Fibroblast of mammary gland (primary cell): ENCODE measurements around the gene HHATL.

Experiments used
- DNase-seq: peaks from one replicate; pipeline ENCODE4 v3.0.0-alpha.2; 2010; ENCODE audit warnings: low read depth
- H3K4me3 ChIP-seq: 2 replicates; pipeline ENCODE4 v1.5.1; 2011; ENCODE audit warnings: low read depth, mild to moderate bottlenecking, low read length, moderate library complexity; ENCODE audit not compliant: control insufficient read depth
- TF ChIP-seq, protein P1 (sequence below): conservative IDR thresholded peaks from 2 replicates; pipeline ENCODE4 v1.5.1; 2011; ENCODE audit warnings: low read depth, low read length, inconsistent platforms; ENCODE audit not compliant: control insufficient read depth, insufficient read depth

The HHATL gene, protein sequence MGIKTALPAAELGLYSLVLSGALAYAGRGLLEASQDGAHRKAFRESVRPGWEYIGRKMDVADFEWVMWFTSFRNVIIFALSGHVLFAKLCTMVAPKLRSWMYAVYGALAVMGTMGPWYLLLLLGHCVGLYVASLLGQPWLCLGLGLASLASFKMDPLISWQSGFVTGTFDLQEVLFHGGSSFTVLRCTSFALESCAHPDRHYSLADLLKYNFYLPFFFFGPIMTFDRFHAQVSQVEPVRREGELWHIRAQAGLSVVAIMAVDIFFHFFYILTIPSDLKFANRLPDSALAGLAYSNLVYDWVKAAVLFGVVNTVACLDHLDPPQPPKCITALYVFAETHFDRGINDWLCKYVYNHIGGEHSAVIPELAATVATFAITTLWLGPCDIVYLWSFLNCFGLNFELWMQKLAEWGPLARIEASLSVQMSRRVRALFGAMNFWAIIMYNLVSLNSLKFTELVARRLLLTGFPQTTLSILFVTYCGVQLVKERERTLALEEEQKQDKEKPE

GRCh38 chr3:42702066-42702951 lies at the start of gene HHATL:
TSS of gene HHATL (minus strand) at chr3:42702798. CDS start at chr3:42700826, 1,972 bp downstream.
- TF ChIP-seq, protein P1, sequence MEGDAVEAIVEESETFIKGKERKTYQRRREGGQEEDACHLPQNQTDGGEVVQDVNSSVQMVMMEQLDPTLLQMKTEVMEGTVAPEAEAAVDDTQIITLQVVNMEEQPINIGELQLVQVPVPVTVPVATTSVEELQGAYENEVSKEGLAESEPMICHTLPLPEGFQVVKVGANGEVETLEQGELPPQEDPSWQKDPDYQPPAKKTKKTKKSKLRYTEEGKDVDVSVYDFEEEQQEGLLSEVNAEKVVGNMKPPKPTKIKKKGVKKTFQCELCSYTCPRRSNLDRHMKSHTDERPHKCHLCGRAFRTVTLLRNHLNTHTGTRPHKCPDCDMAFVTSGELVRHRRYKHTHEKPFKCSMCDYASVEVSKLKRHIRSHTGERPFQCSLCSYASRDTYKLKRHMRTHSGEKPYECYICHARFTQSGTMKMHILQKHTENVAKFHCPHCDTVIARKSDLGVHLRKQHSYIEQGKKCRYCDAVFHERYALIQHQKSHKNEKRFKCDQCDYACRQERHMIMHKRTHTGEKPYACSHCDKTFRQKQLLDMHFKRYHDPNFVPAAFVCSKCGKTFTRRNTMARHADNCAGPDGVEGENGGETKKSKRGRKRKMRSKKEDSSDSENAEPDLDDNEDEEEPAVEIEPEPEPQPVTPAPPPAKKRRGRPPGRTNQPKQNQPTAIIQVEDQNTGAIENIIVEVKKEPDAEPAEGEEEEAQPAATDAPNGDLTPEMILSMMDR = no peak

GRCh38 chr3:42751609-42752008 lies 49.0 kb upstream of the HHATL start:
- no peak overlapping the region for H3K4me3 ChIP-seq
- TF ChIP-seq, protein P1 = no peak
- DNase-seq = no peak

More at GRCh38 chr3:42702066-42702951, at the start of gene HHATL:
- no peak for DNase-seq
- no peak within 1 kb of the TSS for H3K4me3 ChIP-seq

GRCh38 chr3:42750834-42751233 lies 48.2 kb upstream of the HHATL start:
- DNase-seq = no peak
- TF ChIP-seq, protein P1 = no peak
- H3K4me3 ChIP-seq = no peak overlapping the region

DNA sequence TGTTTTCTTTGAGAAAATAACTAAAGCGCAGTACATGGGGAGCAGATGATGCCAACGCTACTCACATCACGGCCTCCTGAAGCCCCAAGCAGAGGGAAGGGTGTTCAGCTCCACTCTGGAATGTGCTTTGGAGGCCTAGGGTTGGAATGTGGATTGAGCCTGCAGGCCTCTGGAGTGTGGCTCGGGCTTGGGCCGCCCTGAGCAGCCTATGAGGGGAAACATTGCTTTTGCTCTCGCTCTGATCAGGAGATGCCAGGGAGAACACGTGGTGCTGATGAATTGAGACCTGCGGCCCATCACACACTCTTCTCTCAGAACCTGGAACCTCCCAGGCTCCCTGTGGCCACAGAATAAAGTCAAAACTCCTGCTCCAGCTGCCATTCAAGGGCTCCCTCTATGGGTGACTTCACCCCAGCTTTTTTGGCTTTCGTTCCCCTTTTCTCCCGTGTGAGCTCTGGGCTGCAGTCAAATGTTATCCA lies 47.2 kb upstream of the HHATL start:
- peak; percentile 24 for DNase-seq
- H3K4me3 ChIP-seq = no peak overlapping the region
- TF ChIP-seq, protein P1 = peak; percentile 59

DNA sequence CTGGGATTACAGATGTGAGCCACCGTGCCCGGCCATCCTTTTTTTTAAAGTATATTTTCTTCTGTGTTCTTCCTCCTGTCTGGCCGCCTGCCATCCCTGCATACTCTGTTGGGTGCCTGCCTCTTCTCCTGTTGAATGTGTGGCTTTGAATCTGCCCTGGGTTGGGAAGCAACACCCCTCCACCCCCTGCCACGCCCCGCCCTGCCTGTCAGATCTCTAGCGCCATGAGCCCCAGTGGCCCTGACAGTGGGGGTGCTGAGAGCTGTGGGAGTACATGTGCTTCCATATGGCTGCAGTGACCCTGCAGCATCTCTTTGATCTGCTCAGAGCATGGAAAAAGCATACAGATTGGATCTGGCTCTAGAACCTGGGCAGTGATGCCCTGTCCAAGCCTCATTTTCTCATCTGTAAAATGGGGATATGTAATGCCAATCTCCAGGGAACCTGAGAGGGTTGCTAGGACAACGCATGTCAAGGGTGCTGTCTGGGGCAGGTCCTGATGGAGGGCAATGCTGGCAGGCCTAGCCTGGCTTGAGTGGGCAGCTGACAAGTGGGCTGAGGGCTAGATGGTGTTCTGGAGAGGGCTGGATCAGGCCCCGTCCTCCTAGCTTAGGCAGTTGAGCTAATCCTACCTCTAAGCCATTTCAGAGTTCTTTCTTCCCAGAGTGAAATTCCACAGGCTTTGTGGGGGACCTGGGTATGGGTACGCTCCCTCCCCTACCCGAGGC lies 46.6 kb upstream of the HHATL start:
- TF ChIP-seq, protein P1 = no peak
- no peak for DNase-seq
- no peak overlapping the region for H3K4me3 ChIP-seq

GRCh38 chr3:42747581-42747980 lies 45.0 kb upstream of the HHATL start:
- TF ChIP-seq, protein P1 = no peak
- H3K4me3 ChIP-seq = no peak overlapping the region
- DNase-seq = no peak
